Mammary epithelial cell (primary cell): Measurements from ENCODE around the gene NPR3.

Experiments used
- EZH2 ChIP-seq: IDR thresholded peaks from 2 replicates; pipeline ENCODE4 v1.6.1; 2012; ENCODE audit warnings: low read length, inconsistent platforms, borderline replicate concordance
- TF ChIP-seq, protein P1 (sequence below), 2 donors: IDR thresholded peaks in 1 of 2; conservative IDR thresholded peaks in 1 of 2; 2 replicates each; pipeline ENCODE4 v1.5.1; 2011 to 2012; ENCODE audit warnings: inconsistent platforms in 2 of 2, low read length in 2 of 2, mild to moderate bottlenecking in 2 of 2, control low read depth in 1 of 2, low read depth in 1 of 2; ENCODE audit not compliant: insufficient read depth in 1 of 2; ENCODE audit errors: extremely low read depth in 1 of 2

- TF ChIP-seq, protein P1, sequence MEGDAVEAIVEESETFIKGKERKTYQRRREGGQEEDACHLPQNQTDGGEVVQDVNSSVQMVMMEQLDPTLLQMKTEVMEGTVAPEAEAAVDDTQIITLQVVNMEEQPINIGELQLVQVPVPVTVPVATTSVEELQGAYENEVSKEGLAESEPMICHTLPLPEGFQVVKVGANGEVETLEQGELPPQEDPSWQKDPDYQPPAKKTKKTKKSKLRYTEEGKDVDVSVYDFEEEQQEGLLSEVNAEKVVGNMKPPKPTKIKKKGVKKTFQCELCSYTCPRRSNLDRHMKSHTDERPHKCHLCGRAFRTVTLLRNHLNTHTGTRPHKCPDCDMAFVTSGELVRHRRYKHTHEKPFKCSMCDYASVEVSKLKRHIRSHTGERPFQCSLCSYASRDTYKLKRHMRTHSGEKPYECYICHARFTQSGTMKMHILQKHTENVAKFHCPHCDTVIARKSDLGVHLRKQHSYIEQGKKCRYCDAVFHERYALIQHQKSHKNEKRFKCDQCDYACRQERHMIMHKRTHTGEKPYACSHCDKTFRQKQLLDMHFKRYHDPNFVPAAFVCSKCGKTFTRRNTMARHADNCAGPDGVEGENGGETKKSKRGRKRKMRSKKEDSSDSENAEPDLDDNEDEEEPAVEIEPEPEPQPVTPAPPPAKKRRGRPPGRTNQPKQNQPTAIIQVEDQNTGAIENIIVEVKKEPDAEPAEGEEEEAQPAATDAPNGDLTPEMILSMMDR (conservative IDR thresholded peaks at IDR 0.05 in 1 of 2, IDR thresholded peaks at IDR 0.05 in 1 of 2; ENCODE audit: extremely low read depth in 1 of 2, insufficient read depth in 1 of 2, low read depth in 1 of 2, low read length in 2 of 2): no peak
- TF ChIP-seq EZH2: no peak
These were observed 15.0 kb downstream of the NPR3 start for GRCh38 chr5:32726086-32726557.
